AG09309 (cell line): ENCODE results near the gene IZUMO2.

ENCODE experiments used
- DNase-seq: peaks from one replicate; pipeline ENCODE4 v3.0.0-alpha.2; 2010; ENCODE audit warnings: low read depth
- H3K4me3 ChIP-seq: 2 replicates; pipeline ENCODE4 v1.5.1; 2011; ENCODE audit warnings: mild to moderate bottlenecking, low read depth, low read length, moderate library complexity; ENCODE audit not compliant: control insufficient read depth
- TF ChIP-seq, protein P1 (sequence below): IDR thresholded peaks from 2 replicates; pipeline ENCODE4 v1.5.1; 2011; ENCODE audit warnings: mild to moderate bottlenecking, low read depth, low read length, inconsistent platforms; ENCODE audit not compliant: insufficient read depth, control insufficient read depth; ENCODE audit errors: missing control alignments

The IZUMO2 gene

DNA sequence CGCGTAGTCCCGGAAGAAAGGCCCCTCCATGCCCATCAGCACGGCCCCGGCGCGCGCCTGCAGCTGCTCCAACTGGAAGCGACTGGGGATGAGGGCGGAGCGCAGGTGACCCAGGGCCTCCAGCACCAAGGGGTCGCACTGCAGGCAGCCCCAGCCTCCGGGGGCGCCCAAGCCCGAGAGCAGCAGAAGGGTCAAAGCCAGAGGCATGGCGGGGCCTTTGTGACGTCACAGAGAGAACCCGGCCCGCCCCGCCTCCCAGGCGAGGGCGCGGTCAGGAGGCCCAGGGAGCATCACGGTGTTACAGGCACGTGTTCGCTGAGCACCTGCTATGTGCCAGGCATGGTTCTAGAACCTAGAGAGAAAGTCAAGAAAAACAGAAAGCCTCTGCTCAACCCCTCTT is at the start of gene IZUMO2:
IZUMO2 (minus strand) TSS at position 294 of the 400 bp plus-strand sequence; CDS start at position 207, 87 bp downstream.
- TF ChIP-seq, protein P1, sequence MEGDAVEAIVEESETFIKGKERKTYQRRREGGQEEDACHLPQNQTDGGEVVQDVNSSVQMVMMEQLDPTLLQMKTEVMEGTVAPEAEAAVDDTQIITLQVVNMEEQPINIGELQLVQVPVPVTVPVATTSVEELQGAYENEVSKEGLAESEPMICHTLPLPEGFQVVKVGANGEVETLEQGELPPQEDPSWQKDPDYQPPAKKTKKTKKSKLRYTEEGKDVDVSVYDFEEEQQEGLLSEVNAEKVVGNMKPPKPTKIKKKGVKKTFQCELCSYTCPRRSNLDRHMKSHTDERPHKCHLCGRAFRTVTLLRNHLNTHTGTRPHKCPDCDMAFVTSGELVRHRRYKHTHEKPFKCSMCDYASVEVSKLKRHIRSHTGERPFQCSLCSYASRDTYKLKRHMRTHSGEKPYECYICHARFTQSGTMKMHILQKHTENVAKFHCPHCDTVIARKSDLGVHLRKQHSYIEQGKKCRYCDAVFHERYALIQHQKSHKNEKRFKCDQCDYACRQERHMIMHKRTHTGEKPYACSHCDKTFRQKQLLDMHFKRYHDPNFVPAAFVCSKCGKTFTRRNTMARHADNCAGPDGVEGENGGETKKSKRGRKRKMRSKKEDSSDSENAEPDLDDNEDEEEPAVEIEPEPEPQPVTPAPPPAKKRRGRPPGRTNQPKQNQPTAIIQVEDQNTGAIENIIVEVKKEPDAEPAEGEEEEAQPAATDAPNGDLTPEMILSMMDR = no peak
- H3K4me3 ChIP-seq = no peak within 1 kb of the TSS
- no peak for DNase-seq

DNA sequence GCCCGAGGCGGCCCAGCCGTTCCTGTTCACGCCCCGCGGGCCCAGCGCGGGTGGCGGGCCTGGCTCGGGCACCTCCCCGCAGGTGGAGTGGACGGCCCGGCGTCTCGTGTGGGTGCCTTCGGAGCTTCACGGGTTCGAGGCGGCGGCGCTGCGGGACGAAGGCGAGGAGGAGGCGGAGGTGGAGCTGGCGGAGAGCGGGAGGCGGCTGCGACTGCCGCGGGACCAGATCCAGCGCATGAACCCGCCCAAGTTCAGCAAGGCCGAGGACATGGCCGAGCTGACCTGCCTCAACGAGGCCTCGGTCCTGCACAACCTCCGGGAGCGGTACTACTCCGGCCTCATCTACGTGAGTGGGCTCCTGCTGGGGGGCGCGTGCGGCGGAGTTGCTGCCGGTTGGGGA is 47.3 kb upstream of the IZUMO2 start:
- DNase-seq = no peak
- TF ChIP-seq, protein P1 = no peak
- no peak overlapping the region for H3K4me3 ChIP-seq

DNA sequence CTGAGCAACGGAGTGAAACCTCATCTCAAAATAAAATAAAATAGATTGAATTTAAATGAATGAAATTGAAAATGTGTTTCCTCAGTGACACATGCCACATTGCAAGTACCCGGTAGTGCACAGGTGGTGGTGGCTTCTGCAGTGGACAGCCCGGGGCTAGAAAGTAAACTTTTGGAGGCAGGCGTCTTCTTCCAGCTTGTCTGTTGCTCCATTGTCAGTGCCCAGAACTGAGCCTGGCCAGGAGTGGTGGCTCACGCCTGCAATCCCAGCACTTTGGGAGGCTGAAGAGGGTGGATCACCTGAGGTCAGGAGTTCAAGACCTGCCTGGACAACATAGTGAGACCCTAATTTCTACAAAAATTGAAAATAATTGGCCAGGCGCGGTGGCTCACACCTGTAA is 46.0 kb upstream of the IZUMO2 start:
- no peak for DNase-seq
- no peak overlapping the region for H3K4me3 ChIP-seq
- TF ChIP-seq, protein P1 = no peak

DNA sequence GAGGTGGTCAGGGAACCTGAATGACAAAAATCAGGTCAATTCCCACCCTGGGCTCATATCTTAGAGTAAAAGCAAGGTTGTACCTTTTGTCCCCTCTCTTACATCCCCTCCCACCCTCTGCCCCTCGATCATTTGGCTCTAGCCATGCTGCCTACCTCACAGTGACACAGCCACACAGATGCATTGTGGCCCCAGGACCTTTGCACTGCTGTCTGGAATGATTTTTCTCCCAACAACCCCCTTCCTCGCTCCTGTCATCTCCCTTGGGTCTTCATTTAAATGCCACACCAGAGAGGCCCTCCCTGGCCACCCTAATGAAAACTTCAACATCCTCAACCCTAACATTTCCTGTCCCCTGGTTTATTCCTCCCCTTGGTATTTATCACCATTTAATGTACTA is 44.6 kb upstream of the IZUMO2 start:
- H3K4me3 ChIP-seq = no peak overlapping the region
- TF ChIP-seq, protein P1 = no peak
- no peak for DNase-seq

DNA sequence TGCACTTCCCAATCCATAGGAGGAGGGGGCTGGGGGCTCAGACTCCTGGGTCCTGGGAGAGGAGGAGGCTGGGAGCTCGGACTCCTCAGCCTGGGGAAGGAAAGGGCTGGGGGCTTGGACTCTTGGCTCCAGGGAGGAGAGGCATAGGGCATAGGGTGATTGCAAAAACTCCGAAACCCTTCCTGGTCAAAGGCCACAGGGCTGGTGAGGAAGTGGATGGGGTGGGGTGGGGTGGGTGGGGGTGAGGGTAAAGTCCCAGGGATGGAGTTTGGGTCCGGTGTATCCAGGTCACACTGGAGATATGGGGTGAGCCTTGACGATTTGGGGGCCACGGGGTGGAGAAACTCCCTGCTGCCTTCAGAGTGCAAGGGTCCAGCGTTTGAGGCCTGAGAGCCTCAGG is 43.1 kb upstream of the IZUMO2 start:
- TF ChIP-seq, protein P1 = no peak
- H3K4me3 ChIP-seq = no peak overlapping the region
- no peak for DNase-seq

DNA sequence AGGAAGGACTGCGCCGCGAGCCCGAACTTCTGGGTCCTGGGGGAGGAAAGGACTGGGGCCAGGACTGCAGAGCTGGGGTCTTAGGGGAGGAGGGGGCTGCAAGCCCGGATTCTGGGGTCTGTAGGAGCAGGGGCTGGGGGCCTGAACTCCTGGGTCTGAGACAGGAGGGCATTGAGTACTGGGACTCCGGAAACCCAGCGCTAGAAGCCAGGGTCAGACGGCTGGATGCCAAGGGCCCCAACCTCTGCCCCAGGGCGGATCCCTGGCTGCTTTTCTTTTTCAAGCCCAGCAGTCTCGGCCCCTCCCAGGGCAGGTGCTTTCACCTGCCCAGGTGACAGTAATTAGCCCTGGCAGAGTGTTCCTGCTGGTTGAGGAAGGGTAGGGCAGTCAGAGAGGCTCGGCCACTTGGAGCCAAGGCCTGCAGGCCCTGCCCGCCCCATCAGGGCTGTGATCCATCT is 42.6 kb upstream of the IZUMO2 start:
- H3K4me3 ChIP-seq = no peak overlapping the region
- TF ChIP-seq, protein P1 = no peak
- DNase-seq = no peak
